ENCODE data around the gene CD1D.

GRCh38 chr1:158200527-158200926, 19.8 kb downstream of the CD1D start:
- no peak for TF ChIP-seq CTCF (conservative IDR thresholded peaks at IDR 0.05; ENCODE audit: low read depth, low read length)
- no peak for TF ChIP-seq EZH2 (IDR thresholded peaks at IDR 0.05; ENCODE audit: borderline replicate concordance, low read depth, low read length, poor library complexity, severe bottlenecking)
